Gastrocnemius medialis (tissue), 4 donors: ENCODE results near the gene PARD3B. TPM values are rescaled to one million over a fixed set of nuclear protein-coding genes. Genes with fewer than 3 reads are reported as not detected.

Experiments used
- ATAC-seq, 2 donors: fragments of 150-250 bp; one replicate each; pipeline ENCODE4 v1.9.1; 2016
- DNase-seq, 2 donors: peaks; one replicate each; pipeline ENCODE4 v3.0.0-alpha.2; 2019
- H3K27ac ChIP-seq, 4 donors: fragments of 200-600 bp; sonication (generic); 1 replicate in 1 of 4; 2 replicates in 3 of 4; pipeline ENCODE4 v1.5.1; 2016 to 2018; ENCODE audit warnings: mild to moderate bottlenecking in 2 of 4, moderate library complexity in 1 of 4
- H3K27me3 ChIP-seq, 3 donors: fragments of 200-600 bp; sonication (generic) in 2 of 3; 1 replicate in 1 of 3; 2 replicates in 2 of 3; pipeline versions ENCODE4 v1.5.1 to v1.6.0; 2016 to 2019; ENCODE audit warnings: mild to moderate bottlenecking in 1 of 3, moderate library complexity in 1 of 3
- H3K36me3 ChIP-seq, 2 donors: fragments of 200-600 bp; sonication (generic) in 1 of 2; one replicate each; pipeline ENCODE4 v1.5.1; 2017 to 2018
- H3K4me1 ChIP-seq, 2 donors: fragments of 200-600 bp; sonication (generic) in 1 of 2; one replicate each; pipeline ENCODE4 v1.5.1; 2016 to 2017; ENCODE audit warnings: mild to moderate bottlenecking in 2 of 2
- H3K4me3 ChIP-seq, 4 donors: fragments of 200-600 bp; sonication (generic) in 3 of 4; 1 replicate in 1 of 4; 2 replicates in 3 of 4; pipeline ENCODE4 v1.5.1; 2016 to 2019; ENCODE audit warnings: mild to moderate bottlenecking in 2 of 4
- H3K9me3 ChIP-seq, 3 donors: fragments of 200-600 bp; sonication (generic) in 2 of 3; 1 replicate in 1 of 3; 2 replicates in 2 of 3; pipeline ENCODE4 v1.5.1; 2016 to 2019
- POLR2A ChIP-seq, 2 donors: fragments of 450-650 bp; IDR thresholded peaks; one replicate each; pipeline ENCODE4 v1.6.1; 2017; ENCODE audit warnings: antibody characterized with exemption in 2 of 2, mild to moderate bottlenecking in 2 of 2, moderate library complexity in 2 of 2
- in situ Hi-C, 4 donors: fragments of 200-750 bp; cut with MboI; loops; one replicate each; pipeline versions ENCODE4 v1.15.0 to v1.8.0; 2017; ENCODE audit warnings: low sequenced_read_pairs in 4 of 4
- intact Hi-C: fragments of 100-400 bp; cut with DNase I; formaldehyde crosslinking; loops from one replicate; pipeline ENCODE4 v1.15.1; 2023; ENCODE audit warnings: low total_unique reads
- total RNA-seq, 4 donors: library from RNA; depleted of rRNA; stranded (reverse); fragments of >200 nt; gene quantifications; one replicate each; pipeline versions ENCODE4 v1.1.0 to v1.2.3, GENCODE V29; 2016
- TF ChIP-seq, protein P1 (sequence below), 5 experiments: fragments of 450-650 bp in 3 of 5; fragments of 200-600 bp in 2 of 5; sonication (generic) in 2 of 5; IDR thresholded peaks in 4 of 5; conservative IDR thresholded peaks in 1 of 5; 1 replicate in 4 of 5; 2 replicates in 1 of 5; pipeline ENCODE4 v1.5.1; 2016 to 2019; ENCODE audit warnings: antibody characterized with exemption in 5 of 5, mild to moderate bottlenecking in 3 of 5, moderate library complexity in 3 of 5

Gene PARD3B
- total RNA-seq, 4 donors from 2014 or later: 2.2 to 15.5 (median 4.6) TPM

DNA sequence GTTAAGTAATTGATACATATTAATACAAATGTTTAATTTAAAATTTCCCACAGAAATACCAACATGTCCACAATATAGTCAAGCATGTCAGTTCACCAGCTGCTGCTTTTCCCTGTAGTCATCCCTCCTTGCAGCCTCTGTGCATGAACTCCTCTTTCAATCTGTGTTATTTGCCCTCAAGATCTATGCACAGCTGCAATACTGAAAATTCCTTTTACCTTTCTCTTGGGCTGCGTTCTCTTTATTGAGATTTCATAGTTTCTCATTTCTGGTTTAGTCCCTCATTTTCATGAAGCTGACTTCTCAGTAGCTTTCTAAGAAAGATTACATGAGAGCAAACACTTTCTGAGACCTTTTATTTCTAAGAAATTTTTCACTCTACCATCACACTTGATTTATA lies 464.9 kb downstream of the PARD3B start:
- Histone ChIP-seq H3K4me1 (no peaks in the 10 kb centered on the region), H3K9me3 (no peaks in the 10 kb centered on the region), H3K27ac (no peak overlapping the region), H3K36me3 (no peaks in the 10 kb centered on the region), H3K27me3 (no peaks in the 10 kb centered on the region), H3K4me3 (no peak overlapping the region)
- no peak for ATAC-seq
- DNase-seq: no peak
- no peak for TF ChIP-seq POLR2A (IDR thresholded peaks at IDR 0.05)
- TF ChIP-seq, protein P1, sequence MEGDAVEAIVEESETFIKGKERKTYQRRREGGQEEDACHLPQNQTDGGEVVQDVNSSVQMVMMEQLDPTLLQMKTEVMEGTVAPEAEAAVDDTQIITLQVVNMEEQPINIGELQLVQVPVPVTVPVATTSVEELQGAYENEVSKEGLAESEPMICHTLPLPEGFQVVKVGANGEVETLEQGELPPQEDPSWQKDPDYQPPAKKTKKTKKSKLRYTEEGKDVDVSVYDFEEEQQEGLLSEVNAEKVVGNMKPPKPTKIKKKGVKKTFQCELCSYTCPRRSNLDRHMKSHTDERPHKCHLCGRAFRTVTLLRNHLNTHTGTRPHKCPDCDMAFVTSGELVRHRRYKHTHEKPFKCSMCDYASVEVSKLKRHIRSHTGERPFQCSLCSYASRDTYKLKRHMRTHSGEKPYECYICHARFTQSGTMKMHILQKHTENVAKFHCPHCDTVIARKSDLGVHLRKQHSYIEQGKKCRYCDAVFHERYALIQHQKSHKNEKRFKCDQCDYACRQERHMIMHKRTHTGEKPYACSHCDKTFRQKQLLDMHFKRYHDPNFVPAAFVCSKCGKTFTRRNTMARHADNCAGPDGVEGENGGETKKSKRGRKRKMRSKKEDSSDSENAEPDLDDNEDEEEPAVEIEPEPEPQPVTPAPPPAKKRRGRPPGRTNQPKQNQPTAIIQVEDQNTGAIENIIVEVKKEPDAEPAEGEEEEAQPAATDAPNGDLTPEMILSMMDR (IDR thresholded peaks at IDR 0.05 in 4 of 5, conservative IDR thresholded peaks at IDR 0.05 in 1 of 5): no peak
- intact Hi-C loops: no loop called here
- in situ Hi-C loops: no loop called here

DNA sequence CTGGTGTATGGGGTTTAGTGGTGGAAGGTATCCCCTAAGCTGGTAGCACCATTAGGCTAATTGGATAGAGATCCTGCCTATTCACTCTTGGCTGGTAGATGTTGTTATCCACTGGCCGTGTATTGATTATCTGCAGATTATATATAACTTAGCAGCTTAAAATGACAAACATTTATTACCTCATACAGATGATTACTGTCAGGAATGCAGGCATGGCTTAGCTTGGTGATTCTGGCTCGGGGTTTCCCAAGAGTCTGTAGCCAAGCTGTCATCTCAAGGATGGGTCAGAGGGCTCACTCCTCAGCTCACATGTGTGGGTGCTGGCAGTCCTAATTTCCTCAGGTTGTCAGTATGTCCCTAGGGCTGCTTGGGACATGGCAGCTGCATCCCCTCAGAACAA lies 465.8 kb downstream of the PARD3B start:
- Histone ChIP-seq H3K27ac (no peak overlapping the region), H3K4me3 (no peak overlapping the region), H3K9me3 (no peaks in the 10 kb centered on the region), H3K4me1 (no peaks in the 10 kb centered on the region), H3K27me3 (no peaks in the 10 kb centered on the region), H3K36me3 (no peaks in the 10 kb centered on the region)
- ATAC-seq: no peak
- no peak for TF ChIP-seq POLR2A (IDR thresholded peaks at IDR 0.05)
- TF ChIP-seq, protein P1 (IDR thresholded peaks at IDR 0.05 in 4 of 5, conservative IDR thresholded peaks at IDR 0.05 in 1 of 5): no peak
- intact Hi-C loops (no loop called here), in situ Hi-C loops (no loop called here)
- DNase-seq: no peak

DNA sequence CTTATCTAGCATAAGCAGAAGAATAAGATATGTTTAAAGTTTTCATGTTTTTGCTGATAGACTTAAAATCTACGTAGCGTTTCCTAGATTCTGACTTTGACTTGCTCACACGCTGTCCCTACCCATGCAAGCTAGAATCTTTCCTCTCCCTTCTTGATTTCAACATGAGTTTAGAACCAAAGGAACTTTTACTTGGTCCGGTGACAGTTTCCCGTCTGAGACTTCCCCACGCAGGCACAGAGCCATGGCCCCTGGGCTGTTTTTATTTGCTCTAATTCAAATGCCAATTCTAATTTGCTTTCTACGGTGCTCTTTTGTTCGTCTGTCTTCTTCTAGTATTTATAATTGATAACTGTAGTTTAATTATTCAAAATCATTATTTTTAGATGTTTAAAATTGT lies 467.7 kb downstream of the PARD3B start:
- intact Hi-C loops (no loop called here), in situ Hi-C loops (no loop called here)
- H3K27me3 ChIP-seq: no peaks in the 10 kb centered on the region
- no peak for TF ChIP-seq POLR2A (IDR thresholded peaks at IDR 0.05)
- TF ChIP-seq, protein P1 (IDR thresholded peaks at IDR 0.05 in 4 of 5, conservative IDR thresholded peaks at IDR 0.05 in 1 of 5): no peak
- no peaks in the 10 kb centered on the region for H3K4me1 ChIP-seq
- ATAC-seq: no peak
- H3K36me3 ChIP-seq: no peaks in the 10 kb centered on the region
- no peaks in the 10 kb centered on the region for H3K9me3 ChIP-seq
- no peak overlapping the region for H3K27ac ChIP-seq
- no peak for DNase-seq
- no peak overlapping the region for H3K4me3 ChIP-seq

- DNase-seq (no peak), ATAC-seq (no peak)
- H3K36me3 ChIP-seq: no peaks in the 10 kb centered on the region
- in situ Hi-C loops (no loop called here), intact Hi-C loops (no loop called here)
- no peak for TF ChIP-seq POLR2A (IDR thresholded peaks at IDR 0.05)
- TF ChIP-seq, protein P1 (IDR thresholded peaks at IDR 0.05 in 4 of 5, conservative IDR thresholded peaks at IDR 0.05 in 1 of 5): no peak
- no peaks in the 10 kb centered on the region for H3K27me3 ChIP-seq
- no peaks in the 10 kb centered on the region for H3K9me3 ChIP-seq
- no peak overlapping the region for H3K4me3 ChIP-seq
- no peaks in the 10 kb centered on the region for H3K4me1 ChIP-seq
- H3K27ac ChIP-seq: no peak overlapping the region
Observed at GRCh38 chr2:205013586-205013985, 468.3 kb downstream of the PARD3B start.

DNA sequence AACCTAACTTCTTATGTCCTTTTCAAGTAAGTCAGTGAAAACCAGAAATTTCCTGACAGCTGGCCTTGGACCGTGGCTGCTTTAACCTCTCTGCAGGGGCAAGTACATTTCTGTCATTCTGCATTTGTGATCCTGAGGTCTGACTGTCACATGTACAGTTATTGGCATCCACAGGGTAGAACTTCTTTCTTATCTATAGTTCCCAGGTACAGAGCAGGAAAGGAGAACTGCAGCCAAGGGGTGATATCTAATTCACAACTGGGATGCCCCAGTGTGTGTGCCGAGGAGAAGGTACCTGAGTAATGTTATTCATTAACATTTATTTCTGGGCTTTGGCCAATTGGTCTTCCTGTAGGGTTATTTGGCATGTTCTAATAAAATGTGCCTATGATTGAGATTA lies 468.9 kb downstream of the PARD3B start:
- no peak for ATAC-seq
- no peak overlapping the region for H3K27ac ChIP-seq
- no peak for DNase-seq
- no peaks in the 10 kb centered on the region for H3K27me3 ChIP-seq
- no peaks in the 10 kb centered on the region for H3K9me3 ChIP-seq
- H3K36me3 ChIP-seq: no peaks in the 10 kb centered on the region
- no peaks in the 10 kb centered on the region for H3K4me1 ChIP-seq
- TF ChIP-seq, protein P1 (IDR thresholded peaks at IDR 0.05 in 4 of 5, conservative IDR thresholded peaks at IDR 0.05 in 1 of 5): no peak
- TF ChIP-seq POLR2A (IDR thresholded peaks at IDR 0.05): no peak
- intact Hi-C loops (no loop called here), in situ Hi-C loops (no loop called here)
- no peak overlapping the region for H3K4me3 ChIP-seq
